Midbrain (tissue), 1 donor: ENCODE measurements around the gene MYO18A.
"Not testable (repeated sequence)": the region's sequence is repeated elsewhere in the genome, so short reads cannot be mapped to it uniquely, and the experiment has no call there.

ENCODE experiments used
- DNase-seq: peaks from one replicate; lab custom pipeline; 2025; lab: John Stamatoyannopoulos, UW

MYO18A gene

GRCh38 chr17:29147228-29147627, 33.0 kb downstream of the MYO18A start:
- not testable (repeated sequence) for DNase-seq

- no peak for DNase-seq
Observed at GRCh38 chr17:29146369-29146972, 33.7 kb downstream of the MYO18A start.

- DNase-seq, result peak; percentile 45
Observed at GRCh38 chr17:29145289-29146073, 34.7 kb downstream of the MYO18A start.

GRCh38 chr17:29143894-29144293, 36.3 kb downstream of the MYO18A start:
- peak; percentile 12 for DNase-seq

- DNase-seq, result no peak
Observed at GRCh38 chr17:29141514-29141876, 38.7 kb downstream of the MYO18A start.

- DNase-seq, result no peak
Observed at GRCh38 chr17:29140631-29141513, 39.3 kb downstream of the MYO18A start.

GRCh38 chr17:29140051-29140621, 40.1 kb downstream of the MYO18A start:
- peak; percentile 77 for DNase-seq

- peak; percentile 28 for DNase-seq
Observed at GRCh38 chr17:29138971-29139691, 41.1 kb downstream of the MYO18A start.

GRCh38 chr17:29138184-29138955, 41.8 kb downstream of the MYO18A start:
- DNase-seq, result no peak

- DNase-seq, result no peak
Observed at GRCh38 chr17:29136998-29137730, 43.0 kb downstream of the MYO18A start.

GRCh38 chr17:29135464-29135863, 44.7 kb downstream of the MYO18A start:
- DNase-seq, result no peak

- DNase-seq, result no peak
Observed at GRCh38 chr17:29133121-29133713, 47.0 kb downstream of the MYO18A start.

GRCh38 chr17:29131814-29132682, 48.1 kb downstream of the MYO18A start:
- no peak for DNase-seq

- no peak for DNase-seq
Observed at GRCh38 chr17:29129731-29130130, 50.5 kb downstream of the MYO18A start.

- DNase-seq, result no peak
Observed at GRCh38 chr17:29127840-29128239, 52.4 kb downstream of the MYO18A start.

- DNase-seq, result no peak
Observed at GRCh38 chr17:29126268-29126930, 53.8 kb downstream of the MYO18A start.

- DNase-seq, result no peak
Observed at GRCh38 chr17:29125651-29126050, 54.5 kb downstream of the MYO18A start.

GRCh38 chr17:29124925-29125273, 55.3 kb downstream of the MYO18A start:
- DNase-seq, result no peak
